HG03060 (cell line): Measurements from ENCODE around the gene SERPINB4.
"Not testable (repeated sequence)": the region's sequence is repeated elsewhere in the genome, so short reads cannot be mapped to it uniquely, and the experiment has no call there.

ENCODE experiments used
- ATAC-seq: cut with Tn5 transposase; IDR thresholded peaks from one replicate; pipeline ENCODE4 v1.9.1; 2021; ENCODE audit warnings: low read depth, moderate number of reproducible peaks; ENCODE audit not compliant: unreplicated experiment

SERPINB4 gene

DNA sequence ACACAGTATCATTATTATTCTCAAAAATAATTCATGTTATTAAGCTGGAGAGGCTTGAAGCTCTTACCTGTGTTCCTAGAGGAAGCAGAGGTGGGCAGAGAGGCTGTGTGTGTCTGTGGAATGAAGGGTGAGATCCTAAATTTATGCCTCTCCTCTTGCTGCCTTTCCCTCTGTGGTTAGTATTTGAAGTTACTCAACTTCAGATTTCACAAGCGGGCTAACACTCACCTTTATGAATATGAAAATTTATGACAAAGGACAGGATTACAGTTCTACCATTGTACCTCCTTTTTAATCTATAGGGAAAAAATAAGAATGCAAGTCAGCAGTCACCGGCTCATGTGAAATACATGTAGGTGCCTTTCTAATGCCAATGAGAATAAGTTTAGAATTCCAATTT, at the start of gene SERPINB4:
SERPINB4 (minus strand) TSS at position 115 of the 400 bp plus-strand sequence. CDS start 679 bp downstream, outside the sequence.
- not testable (repeated sequence) for ATAC-seq

DNA sequence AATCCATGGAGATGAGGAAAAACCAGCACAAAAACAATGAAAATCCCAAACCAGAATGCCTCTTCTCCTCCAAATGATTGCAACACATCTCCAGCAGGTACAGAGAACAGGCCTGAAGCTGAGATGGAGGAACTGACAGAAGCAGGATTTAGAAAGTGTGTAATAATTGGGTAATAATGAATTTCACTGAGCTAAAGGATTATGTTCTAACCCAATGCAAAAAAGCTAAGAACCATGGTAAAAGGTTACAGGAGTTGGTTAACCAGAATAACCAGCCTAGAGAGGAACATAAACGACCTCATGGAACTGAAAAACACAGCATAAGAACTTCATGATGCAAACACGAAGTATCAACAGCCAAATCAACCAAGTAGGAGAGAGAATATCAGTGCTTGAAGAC, 45.0 kb upstream of the SERPINB4 start:
- ATAC-seq, result no peak

DNA sequence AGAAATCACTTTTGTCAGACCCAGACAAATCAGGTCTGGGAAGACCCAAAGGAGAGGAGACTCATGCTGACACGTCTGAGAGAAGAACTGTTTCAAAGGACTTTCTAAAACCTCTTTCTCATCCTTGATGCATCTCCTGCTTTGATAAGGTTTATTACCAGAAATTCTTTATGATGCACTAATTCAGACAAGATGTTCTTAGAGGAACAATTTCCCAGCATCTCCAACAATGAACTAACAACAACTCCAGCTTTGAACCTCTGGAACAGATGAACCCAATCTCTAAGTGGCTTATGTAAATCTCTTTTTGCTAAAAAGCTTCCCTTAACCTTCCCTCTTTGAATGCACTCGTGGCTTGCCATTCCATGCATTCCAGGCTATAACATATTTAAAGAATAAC, 42.8 kb upstream of the SERPINB4 start:
- no peak for ATAC-seq

DNA sequence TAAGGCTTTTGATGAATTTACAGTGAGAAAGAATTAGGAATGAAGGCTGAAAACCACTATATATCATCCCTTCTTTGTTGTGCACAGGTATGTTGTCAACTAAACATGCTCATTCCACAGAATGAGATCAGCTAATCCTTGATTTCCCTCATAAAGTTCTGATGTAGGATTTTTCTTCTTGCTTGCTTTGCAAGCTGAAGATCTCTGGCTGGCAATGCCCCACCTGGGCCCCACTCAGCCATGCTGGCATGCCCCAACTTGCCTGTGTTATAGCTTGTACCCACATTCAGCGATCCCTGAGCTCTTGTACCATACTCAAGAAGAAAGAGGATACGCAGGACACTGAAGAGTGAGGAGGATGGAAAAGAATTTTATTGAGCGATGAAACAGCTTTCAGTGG, 40.7 kb upstream of the SERPINB4 start:
- ATAC-seq, result no peak

DNA sequence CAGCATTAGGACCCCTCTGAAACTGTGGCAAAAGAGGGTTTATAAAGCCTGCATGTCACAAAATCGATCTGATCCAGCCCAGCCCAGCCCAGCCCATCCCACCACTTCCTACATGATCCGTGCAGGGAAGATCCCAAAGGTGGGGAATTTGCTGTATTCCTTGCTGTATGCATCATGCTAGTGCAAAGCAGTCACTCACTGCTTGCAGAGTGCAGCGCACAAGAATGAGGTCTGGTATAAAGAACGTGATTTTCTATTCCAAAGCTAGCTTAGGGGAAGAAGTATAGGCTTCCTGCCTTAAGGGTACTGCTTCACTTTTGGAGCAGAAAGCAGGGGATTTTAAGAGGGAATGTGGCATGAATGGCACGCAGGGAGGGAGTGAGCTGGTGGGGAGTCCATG, 39.8 kb upstream of the SERPINB4 start:
- ATAC-seq, result no peak

DNA sequence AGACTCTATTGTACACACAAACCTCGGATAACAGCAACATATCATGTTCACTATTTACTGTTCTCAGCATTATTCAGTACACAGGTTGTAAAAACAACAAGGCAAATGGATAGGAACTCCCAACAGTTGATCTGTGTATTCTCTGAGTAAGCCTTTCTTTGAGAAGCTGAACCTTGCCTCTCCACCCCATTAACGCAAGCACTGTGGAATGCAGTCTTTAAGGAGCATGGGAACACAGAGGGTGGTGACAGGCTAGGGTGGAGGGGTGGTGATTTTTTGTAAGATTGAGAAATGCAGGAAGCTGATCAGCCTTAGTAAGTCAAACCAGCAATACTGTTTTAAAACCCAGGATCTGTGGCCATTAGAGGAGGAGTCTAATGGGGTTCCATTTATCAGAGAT, 39.1 kb upstream of the SERPINB4 start:
- no peak for ATAC-seq

DNA sequence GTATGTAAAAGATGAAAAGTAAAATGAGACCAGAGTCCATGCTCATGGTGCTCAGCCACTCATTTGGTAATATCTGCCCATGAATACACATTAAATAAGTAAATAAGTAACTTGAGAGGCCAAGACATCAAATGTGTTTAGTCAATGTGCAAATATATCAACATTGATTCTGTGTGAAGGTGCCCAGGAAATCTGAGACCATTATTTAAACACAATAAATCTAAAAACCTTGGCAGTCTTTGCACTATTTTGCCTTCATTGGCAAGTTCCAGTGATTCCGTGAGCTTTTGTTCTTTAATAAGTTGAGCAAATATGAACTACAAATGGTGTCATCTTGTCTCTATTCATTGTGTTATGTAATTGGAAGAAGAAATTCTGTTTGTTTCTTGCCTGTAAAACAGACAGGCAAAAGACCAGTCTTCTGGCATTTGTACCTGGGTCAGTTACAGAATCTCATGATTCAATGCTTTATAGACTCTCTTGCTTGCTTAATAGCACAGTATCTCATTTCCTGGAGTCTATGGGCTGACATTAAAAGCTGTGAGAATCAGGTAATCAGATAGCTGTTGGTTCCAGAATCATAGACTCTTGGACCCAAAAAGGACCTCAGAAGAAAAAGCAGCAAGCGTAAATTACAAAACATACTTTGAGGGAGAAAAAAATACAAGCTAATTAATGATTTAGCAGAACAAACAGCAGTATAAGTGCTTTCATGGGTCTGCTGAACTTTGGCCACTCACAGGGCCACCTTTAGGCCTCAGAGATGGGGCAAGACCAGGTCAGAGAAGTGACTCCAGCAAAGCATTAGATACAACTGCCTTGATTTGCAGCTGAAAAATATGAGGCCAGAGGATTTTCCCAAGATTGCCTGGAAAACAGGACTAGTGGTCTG, 37.6 kb upstream of the SERPINB4 start:
- ATAC-seq, result no peak

DNA sequence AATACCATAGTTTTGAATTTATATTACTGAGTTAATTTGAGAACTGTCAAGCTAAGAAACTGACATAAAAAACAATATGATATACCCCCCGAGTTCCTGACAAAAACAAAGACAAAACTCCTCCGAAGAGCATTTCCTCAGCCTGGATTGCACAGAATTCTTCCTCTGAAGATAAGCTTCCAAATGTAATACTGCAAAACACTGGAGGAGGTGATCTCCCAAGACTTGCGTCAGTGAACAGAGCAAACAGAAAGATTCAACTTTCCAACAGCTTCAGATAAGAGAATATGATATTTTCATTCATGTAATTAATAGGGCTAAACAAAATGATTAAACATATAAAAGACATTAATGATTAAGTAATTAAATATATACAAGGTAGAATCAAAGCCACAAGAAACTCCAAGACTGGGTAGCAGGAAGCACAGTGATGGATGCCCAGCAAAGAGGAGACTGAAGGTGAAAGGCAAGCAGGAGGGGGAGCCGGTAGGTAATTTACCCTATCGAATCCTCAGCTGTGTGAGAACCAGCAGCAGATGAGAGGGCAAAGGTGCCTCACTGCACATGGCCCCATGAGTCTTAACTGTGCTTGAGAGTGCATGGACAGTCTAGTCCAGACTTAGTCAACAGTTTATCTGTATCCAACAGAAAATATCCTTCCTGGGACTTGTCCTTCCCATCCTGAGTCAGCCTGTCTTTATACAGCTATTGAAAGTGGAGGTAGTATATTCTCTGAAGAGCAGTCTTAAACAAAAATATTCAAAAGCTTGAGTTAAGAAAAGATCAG, 36.0 kb upstream of the SERPINB4 start:
- no peak for ATAC-seq

DNA sequence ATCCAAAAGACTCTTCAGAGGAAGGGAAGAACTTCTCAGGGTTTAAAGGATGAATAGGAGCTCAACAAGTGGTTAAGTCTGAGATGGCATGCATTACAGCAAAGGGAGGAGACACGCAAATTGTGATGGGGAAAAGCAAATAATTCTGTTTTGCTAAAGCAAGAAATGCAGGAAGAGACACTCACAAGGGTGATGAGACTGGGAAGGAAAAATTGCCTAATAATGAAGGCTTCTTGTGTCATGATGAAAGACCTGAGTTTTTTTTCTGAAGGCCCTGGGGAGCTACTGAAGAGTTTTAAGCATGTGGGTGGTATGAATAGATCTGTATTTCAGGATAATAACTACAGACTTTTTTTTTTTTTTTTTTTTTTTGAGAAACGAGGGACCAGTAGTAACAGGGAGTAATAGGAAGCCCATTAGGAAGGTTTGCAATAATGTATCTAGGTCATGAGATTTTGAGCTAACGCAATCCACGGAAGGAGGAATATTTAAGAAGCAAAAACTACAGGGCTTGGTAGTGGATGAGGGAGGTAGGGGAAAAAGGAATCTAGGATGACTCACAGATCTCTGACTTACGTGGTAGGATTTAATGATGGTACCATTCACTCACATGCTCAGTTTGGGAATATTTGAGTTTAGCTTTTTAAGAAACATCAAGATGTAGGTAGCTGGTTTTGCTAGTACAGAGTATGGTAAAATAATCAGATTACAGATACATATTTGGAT, 33.6 kb upstream of the SERPINB4 start:
- no peak for ATAC-seq

DNA sequence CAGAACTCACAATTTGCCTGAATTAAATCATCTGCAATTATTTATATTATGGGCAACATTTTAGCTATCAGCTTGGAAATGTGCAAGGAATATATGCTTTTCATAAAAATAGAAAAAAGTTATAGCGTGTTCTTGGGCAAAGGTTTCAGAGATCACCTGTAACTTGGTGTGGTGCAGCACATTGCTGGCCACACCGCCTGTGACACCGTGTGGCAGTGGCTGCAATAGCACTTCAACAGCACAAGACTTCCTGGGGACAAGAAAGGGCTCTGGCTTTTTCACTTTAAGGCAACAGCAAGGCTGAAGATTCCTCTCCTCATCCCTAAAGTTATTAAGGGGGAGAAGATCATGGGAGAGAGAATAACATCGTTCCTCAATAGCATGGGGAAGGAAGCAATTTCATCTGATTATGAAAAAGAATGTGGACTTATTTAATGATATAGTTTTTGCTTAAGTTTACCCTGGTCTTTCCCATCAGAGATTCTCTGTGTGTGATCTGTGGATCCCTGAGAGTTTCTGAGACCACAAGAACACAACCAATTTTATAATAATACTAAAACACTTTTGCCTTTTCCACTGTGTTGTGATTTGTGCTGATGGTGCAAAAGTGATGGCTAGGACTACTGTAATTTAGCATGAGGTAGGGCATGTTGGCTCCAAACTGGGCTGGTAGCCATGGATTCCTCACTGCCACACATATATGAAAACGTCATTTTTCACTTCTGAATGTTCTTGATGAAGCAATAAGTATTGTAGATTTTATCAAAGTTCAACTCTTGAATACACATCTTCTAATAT, 32.7 kb upstream of the SERPINB4 start:
- no peak for ATAC-seq

DNA sequence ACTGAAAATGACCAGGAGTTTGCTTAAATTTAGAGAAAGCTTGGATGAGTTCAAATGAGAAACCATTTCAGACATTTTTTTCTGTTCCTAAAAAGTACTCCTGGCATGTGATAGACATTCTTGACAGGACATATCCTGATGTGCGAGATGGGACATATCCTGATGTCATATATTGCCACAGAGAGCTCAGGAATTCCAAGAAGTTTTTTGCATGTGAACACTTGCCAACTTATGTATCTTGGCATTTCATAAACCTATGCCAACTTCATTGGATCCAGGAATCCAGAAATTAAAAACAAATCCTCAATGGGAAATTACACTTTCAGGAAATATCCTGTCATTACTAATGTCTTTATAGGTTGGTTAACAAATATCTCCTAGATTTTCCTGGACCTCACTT, 20.5 kb upstream of the SERPINB4 start:
- no peak for ATAC-seq

DNA sequence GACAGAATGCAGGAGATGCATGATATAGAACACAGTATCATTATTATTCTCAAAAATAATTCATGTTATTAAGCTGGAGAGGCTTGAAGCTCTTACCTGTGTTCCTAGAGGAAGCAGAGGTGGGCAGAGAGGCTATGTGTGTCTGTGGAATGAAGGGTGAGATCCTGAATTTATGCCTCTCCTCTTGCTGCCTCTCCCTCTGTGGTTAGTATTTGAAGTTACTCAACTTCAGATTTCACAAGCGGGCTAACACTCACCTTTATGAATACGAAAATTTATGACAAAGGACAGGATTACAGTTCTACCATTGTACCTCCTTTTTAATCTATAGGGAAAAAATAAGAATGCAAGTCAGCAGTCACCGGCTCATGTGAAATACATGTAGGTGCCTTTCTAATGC, 17.7 kb upstream of the SERPINB4 start, which contains the start of gene SERPINB3:
SERPINB3 (minus strand) TSS at position 144 of the 400 bp plus-strand sequence. CDS start 677 bp downstream, outside the sequence.
- ATAC-seq, result not testable (repeated sequence)

DNA sequence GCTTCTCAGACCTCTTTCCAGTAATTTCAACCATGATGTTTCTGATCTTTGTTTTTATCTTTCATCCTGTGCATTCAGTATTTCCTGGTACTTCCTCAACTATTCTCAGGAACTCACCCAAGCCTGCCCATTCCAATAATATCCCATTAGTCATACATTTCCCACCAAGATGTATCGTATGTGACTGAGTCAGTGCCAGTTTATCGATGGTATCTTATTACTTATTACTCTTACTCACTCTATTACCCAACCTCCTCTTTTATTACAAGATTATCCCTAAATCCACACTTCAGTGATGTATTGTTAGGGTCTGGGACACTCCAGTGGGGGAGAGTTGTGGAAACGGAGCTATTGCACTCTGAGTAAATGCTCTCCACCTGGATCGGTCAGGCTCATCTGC, 14.9 kb upstream of the SERPINB4 start:
- not testable (repeated sequence) for ATAC-seq

DNA sequence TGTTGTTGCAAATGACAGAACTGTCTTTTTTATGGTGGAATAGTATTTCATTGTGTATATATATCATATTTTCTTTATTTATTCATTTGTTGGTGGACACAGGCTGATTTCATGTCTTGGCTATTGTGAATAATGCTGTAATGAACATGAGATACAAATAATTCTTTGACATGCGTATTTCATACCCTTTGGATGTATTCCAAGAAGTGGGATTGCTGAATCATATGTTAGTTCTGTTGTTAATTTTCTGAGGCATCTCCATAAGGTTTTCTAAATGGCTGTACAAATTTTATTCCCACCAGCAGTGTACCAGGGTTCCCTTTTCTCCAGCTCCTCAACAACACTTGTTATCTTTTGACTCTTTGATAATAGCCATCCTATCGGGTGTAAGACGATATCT, 6.2 kb upstream of the SERPINB4 start:
- not testable (repeated sequence) for ATAC-seq

DNA sequence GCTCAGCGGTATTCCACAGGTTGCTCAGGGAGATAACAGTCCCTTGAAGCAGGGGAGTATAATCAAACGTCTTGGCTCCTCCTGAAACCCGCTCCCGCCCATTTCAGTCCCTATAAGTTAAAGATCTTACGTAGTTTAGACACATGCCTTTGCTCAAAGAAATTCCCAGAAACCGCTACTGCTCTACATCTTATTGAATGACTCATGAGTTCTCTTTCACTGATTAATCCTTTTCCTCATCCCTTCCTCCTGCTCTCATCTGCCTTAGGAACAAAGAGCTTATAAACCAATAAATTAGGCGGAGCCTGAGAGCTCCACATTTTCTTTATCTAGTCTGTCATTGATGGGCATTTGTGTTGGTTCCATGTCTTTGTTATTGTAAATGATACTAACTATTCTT, 4.2 kb upstream of the SERPINB4 start:
- ATAC-seq, result no peak

DNA sequence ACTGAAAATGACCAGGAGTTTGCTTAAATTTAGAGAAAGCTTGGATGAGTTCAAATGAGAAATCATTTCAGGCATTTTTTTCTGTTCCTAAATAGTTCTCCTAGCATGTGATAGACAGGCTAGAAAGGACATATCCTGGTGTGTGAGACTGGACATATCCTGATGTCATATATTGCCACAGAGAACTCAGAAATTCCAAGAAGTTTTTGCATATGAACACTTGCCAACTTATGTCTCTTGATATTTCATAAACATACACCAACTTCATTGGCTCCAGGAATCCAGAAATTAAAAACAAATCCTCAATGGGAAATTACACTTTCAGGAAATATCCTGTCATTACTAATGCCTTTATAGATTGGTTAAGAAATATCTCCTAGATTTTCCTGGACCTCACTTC, 2.9 kb upstream of the SERPINB4 start:
- ATAC-seq, result no peak

DNA sequence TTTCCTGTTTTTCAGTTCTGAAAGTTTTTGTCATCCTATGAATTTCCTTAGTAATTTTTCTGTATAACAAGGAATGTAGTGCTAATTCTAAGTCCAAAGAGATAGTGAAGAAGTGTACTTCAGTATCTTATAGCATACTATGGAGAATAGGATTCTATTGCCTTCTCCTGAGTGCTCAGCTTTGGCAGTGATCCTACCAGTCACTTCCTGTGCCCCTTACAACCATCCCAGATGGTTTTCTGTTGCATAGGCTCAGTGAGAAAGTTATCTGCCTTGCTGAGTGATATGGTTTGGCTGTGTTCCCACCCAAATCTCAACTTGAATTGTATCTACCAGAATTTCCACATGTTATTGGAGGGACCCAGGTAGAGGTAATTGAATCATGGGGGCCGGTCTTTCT, 638 bp upstream of the SERPINB4 start:
- not testable (repeated sequence) for ATAC-seq

DNA sequence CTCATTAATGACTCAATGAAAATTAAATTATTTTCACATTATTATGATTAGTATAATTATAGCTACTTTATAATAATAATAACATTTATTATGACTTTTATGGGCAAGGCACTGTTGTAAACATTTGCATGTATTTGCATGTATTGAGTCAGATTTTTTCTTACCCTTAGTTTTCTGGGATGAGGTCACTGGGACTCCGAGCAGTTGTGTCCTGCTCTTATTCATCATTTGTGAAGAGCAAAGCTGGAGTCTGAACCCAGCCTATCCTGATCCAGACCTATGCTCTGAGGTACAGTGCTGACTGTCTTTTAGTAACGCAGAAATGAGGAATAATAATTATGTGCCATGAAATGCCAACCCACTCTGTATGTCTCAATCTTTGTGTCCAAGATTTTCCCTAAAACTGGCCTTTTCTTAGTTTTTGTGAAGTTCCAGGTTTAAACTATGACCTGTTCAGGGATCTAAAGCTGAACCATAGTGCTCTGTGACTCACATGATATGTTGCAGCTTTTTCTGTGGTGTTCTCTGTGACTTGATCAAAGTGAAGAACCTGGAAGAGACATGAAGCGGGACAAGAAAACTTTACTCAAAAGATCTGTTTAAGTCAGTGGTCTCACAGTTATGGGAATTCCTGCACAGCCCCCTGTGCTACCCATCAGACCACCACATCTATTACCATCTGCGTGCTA, 1.2 kb downstream of the SERPINB4 start:
- ATAC-seq, result not testable (repeated sequence)

DNA sequence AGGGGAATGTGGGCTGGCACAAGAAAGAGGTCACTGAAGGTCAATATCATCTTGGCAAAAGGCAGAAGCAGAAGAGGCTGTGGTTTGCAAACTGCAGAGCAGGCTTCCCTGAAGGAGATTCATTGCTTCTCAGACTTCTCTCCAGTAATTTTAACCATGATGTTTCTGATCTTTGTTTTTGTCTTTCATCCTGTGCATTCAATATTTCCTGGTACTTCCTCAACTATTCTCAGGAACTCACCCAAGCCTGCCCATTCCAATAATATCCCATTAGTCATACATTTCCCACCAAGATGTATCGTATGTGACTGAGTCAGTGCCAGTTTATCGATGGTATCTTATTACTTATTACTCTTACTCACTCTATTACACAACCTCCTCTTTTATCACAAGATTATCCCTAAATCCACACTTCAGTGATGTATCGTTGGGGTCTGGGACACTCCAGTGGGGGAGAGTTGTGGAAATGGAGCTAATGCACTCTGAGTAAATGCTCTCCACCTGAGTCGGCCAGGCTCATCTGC, 2.8 kb downstream of the SERPINB4 start:
- ATAC-seq, result not testable (repeated sequence)
